Activated CD8-positive, alpha-beta T cell treated with anti-CD3 and anti-CD28 coated beads for 36 hours (primary cell): ENCODE results near the gene TUBA4A. TPM values are rescaled to one million over a fixed set of nuclear protein-coding genes. Genes with fewer than 3 reads are reported as not detected.

ENCODE experiments used
- ATAC-seq: fragments of 200-7000 bp; cut with Tn5 transposase; one replicate; pipeline ENCODE4 v1.10.0; 2021; ENCODE audit warnings: mild to moderate bottlenecking, moderate library complexity
- CTCF ChIA-PET: fragments of 350-600 bp; sonication (Branson Sonifier 250); formaldehyde crosslinking; loops from one replicate; lab custom pipeline; 2021; ENCODE audit warnings: antibody characterized with exemption; lab: Charles Lee
- POLR2A ChIA-PET: fragments of 350-600 bp; sonication (Branson Sonifier 250); formaldehyde crosslinking; loops from one replicate; lab custom pipeline; 2021; ENCODE audit warnings: antibody characterized with exemption; lab: Charles Lee
- DNase-seq: peaks from one replicate; pipeline ENCODE4 v3.0.0-alpha.2; 2020
- H3K27ac Mint-ChIP-seq: one replicate; pipeline ENCODE4 v1.8.0; 2021; ENCODE audit warnings: mild to moderate bottlenecking, mixed read lengths
- H3K27me3 Mint-ChIP-seq: one replicate; pipeline ENCODE4 v1.8.0; 2021; ENCODE audit warnings: mixed read lengths
- H3K36me3 Mint-ChIP-seq: one replicate; pipeline ENCODE4 v1.8.0; 2021; ENCODE audit warnings: low read depth, mixed read lengths
- H3K4me1 Mint-ChIP-seq: one replicate; pipeline ENCODE4 v1.8.0; 2021; ENCODE audit warnings: low read depth, mixed read lengths
- H3K4me3 Mint-ChIP-seq: one replicate; pipeline ENCODE4 v1.8.0; 2021; ENCODE audit warnings: mild to moderate bottlenecking, moderate library complexity, mixed read lengths
- H3K9me3 Mint-ChIP-seq: one replicate; pipeline ENCODE4 v1.8.0; 2021; ENCODE audit warnings: mixed read lengths
- CTCF ChIP-seq: fragments of 200-600 bp; IDR thresholded peaks from one replicate; pipeline ENCODE4 v1.8.0; 2022; ENCODE audit warnings: antibody characterized with exemption, mild to moderate bottlenecking
- intact Hi-C: fragments of 100-400 bp; cut with micrococcal nuclease; formaldehyde crosslinking; loops from one replicate; pipeline ENCODE4 v1.10.0; 2022
- total RNA-seq, 2 experiments: library from RNA; stranded (reverse); gene quantifications; one replicate each; pipeline ENCODE4 v1.2.3, GENCODE V29; 2021

TUBA4A gene
- total RNA-seq, 2 experiments from 2014 or later: 226 TPM

DNA sequence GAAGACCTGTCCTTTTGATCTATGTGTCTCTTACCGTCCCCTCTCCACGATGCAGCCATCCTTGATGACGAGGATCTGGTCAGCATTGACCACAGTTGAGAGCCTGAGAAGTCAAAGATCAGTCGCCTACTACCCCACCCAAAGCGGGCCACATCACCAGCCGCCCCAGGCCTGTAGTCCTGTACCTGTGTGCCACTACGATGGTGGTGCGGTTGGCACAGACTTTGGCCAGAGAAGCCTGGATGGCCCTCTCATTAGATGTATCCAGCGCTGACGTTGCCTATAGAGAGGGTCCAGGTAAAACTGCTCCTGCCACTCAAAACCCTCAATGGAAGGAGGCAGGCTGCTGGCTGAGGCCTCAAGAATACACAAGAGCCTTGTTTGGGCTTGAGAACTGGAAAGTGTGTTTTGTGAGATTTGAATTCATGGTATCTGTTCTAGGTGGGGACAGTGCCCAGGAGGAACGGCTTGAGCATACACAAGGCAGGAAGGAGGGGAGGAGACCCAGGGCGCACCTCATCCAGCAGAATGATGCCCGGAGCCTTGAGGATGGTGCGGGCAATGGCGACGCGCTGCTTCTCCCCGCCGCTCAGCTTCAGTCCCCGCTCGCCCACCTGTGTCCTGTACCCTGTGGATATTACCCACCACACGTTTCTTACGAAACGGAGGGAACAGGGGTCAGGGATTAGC is 43.4 kb downstream of the TUBA4A start:
- peaks cover 44% of the 10 kb centered on the region for H3K36me3 Mint-ChIP-seq
- H3K4me3 Mint-ChIP-seq: no peak overlapping the region
- H3K27ac Mint-ChIP-seq: peak overlapping the region; percentile 70
- no peaks in the 10 kb centered on the region for H3K9me3 Mint-ChIP-seq
- no peaks in the 10 kb centered on the region for H3K27me3 Mint-ChIP-seq
- TF ChIP-seq CTCF: no peak
- ATAC-seq (no peak), DNase-seq (no peak)
- CTCF ChIA-PET: interaction anchor here (0.9 to 6.7 kb wide), 4 partner anchors 13 to 85 kb away, joined by 3 to 49 read pairs (median 13); partner anchors contain the start of genes NHEJ1 and SLC23A3
- POLR2A ChIA-PET: interaction anchor here (1.3 to 2.0 kb wide), 4 partner anchors 9 to 50 kb away, joined by 4 to 9 read pairs (median 6); partner anchors contain the start of gene NHEJ1
- intact Hi-C loops: loop anchor here (5.0 kb wide), 1 partner anchor 48 kb away; the partner anchor contains the start of gene NHEJ1
- H3K4me1 Mint-ChIP-seq: peaks cover 44% of the 10 kb centered on the region

DNA sequence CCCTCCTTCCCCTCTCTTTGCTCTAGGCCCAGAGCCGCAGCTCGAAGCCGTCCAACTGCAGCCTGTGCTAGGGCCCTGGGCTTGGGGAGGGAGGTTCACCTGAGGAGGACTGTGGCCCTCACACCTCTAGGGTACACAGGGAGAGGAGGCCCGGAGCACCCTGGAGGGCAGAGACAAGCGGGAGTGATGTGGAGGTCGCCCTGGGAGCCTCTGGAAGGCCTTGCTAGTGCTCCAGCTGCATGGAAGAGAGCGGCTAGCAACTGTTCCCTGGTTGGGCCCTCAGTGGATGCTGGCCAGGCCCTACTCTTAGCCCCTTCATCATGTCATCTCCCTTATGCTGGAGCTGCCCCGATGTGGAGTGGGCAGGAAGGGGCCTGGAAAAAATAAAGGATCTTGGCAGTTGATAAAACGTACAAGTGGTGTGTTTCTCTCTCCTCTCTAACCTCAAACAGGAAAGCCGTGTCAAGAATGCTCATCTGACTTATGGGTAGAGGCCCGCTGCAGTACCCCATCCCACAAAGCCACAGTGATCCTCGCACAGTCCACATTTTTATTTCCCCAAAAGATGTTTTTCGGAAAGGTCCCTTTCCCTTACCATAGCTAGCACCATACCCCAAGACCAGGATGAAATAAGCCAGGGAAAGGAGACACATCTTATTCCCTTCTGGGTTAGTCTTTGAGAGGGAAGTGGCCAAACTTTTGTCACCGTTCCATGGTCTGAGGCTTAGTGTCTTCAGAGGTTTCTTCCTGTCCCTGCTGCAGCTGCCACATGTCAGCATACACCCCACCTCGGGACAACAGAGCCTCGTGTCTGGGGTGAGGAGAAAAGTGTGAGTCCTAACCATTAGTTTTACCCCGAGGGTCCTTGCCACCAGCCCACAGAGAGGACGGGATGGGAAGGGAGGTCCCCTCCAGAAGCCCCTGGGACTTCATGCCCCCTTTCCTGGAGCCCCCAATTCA is 44.2 kb downstream of the TUBA4A start:
- intact Hi-C loops: loop anchor here (5.0 kb wide), 2 partner anchors 37 to 47 kb away; partner anchors contain the start of genes NHEJ1 and SLC23A3
- no peak for DNase-seq
- no peak for TF ChIP-seq CTCF
- no peak for ATAC-seq
- peaks cover 44% of the 10 kb centered on the region for H3K4me1 Mint-ChIP-seq
- H3K27ac Mint-ChIP-seq: peak overlapping the region; percentile 70
- ChIA-PET POLR2A (interaction anchor here (0.8 to 4.1 kb wide), 9 partner anchors 8 to 50 kb away, joined by 3 to 31 read pairs (median 4); partner anchors contain the start of genes ABCB6, NHEJ1 and TUBA4B), CTCF (interaction anchor here (1.4 to 6.7 kb wide), 7 partner anchors 29 to 151 kb away, joined by 3 to 49 read pairs (median 5); partner anchors contain the start of genes CNPPD1, GLB1L, NHEJ1 and SLC23A3)
- H3K4me3 Mint-ChIP-seq: no peak overlapping the region
- H3K9me3 Mint-ChIP-seq: peaks cover 2% of the 10 kb centered on the region
- no peaks in the 10 kb centered on the region for H3K27me3 Mint-ChIP-seq
- peaks cover 44% of the 10 kb centered on the region for H3K36me3 Mint-ChIP-seq

- intact Hi-C loops: loop anchor here (5.0 kb wide), 1 partner anchor 36 kb away; the partner anchor contains the start of gene SLC23A3
- POLR2A ChIA-PET: interaction anchor here (1.2 to 4.1 kb wide), 7 partner anchors 11 to 48 kb away, joined by 3 to 31 read pairs (median 5); partner anchors contain the start of genes ABCB6, CNPPD1, NHEJ1 and TUBA4B
- H3K9me3 Mint-ChIP-seq: peaks cover 7% of the 10 kb centered on the region
These were observed 45.6 kb downstream of the TUBA4A start for GRCh38 chr2:219207884-219208740.

More at GRCh38 chr2:219207884-219208740, 45.6 kb downstream of the TUBA4A start:
- peak overlapping the region; percentile 90 for H3K4me3 Mint-ChIP-seq
- H3K27ac Mint-ChIP-seq: peak overlapping the region; percentile 80
- H3K36me3 Mint-ChIP-seq: peaks cover 36% of the 10 kb centered on the region
- CTCF ChIA-PET: interaction anchor here (1.0 to 6.7 kb wide), 9 partner anchors 25 to 228 kb away, joined by 3 to 49 read pairs (median 4); partner anchors contain the start of genes CNPPD1, GLB1L, NHEJ1 and SLC23A3
- no peaks in the 10 kb centered on the region for H3K27me3 Mint-ChIP-seq
- ATAC-seq (no peak), DNase-seq (no peak)
- peaks cover 44% of the 10 kb centered on the region for H3K4me1 Mint-ChIP-seq
- no peak for TF ChIP-seq CTCF
